HEK293 (cell line): ENCODE results near the gene VKORC1L1.

Source experiments
- CTCF ChIA-PET: fragments of 350-600 bp; formaldehyde crosslinking; extraction: SDS; loops from one replicate; lab custom pipeline; 2021; ENCODE audit warnings: antibody characterized with exemption; lab: Yijun Ruan, JAX
- POLR2A ChIA-PET: fragments of 300-600 bp; formaldehyde crosslinking; extraction: SDS; loops from one replicate; lab custom pipeline; 2020; ENCODE audit warnings: antibody characterized with exemption, inconsistent platforms; lab: Yijun Ruan, JAX
- H3K27ac ChIP-seq: fragments of 200-500 bp; sonication (Bioruptor generic); 2 replicates; pipeline ENCODE4 v1.5.1; 2014; ENCODE audit warnings: low read depth, low read length, control low read depth, inconsistent platforms; ENCODE audit errors: extremely low read depth
- H3K36me3 ChIP-seq, 2 experiments: fragments of 200-500 bp in 1 of 2; sonication (Bioruptor generic) in 1 of 2; 1 replicate in 1 of 2; 2 replicates in 1 of 2; pipeline ENCODE4 v1.5.1; 2014 to 2017; ENCODE audit warnings: inconsistent platforms in 2 of 2, low read length in 2 of 2; ENCODE audit not compliant: control insufficient read depth in 2 of 2, insufficient read depth in 1 of 2
- H3K4me1 ChIP-seq: fragments of 200-500 bp; sonication (Bioruptor generic); 2 replicates; pipeline ENCODE4 v1.5.1; 2014; ENCODE audit warnings: mild to moderate bottlenecking, low read length, inconsistent platforms; ENCODE audit not compliant: control insufficient read depth, insufficient read depth
- H3K4me3 ChIP-seq: 2 replicates; pipeline ENCODE4 v1.5.1; 2011; ENCODE audit warnings: low read depth, mild to moderate bottlenecking, control low read depth, low read length, moderate library complexity
- H3K9me3 ChIP-seq: fragments of 200-500 bp; sonication (Bioruptor generic); 2 replicates; pipeline ENCODE4 v1.5.1; 2014; ENCODE audit warnings: low read depth, low read length, inconsistent platforms; ENCODE audit not compliant: control insufficient read depth, insufficient read depth
- ZBTB21 ChIP-seq: fragments of 450-650 bp; formaldehyde crosslinking; IDR thresholded peaks from 2 replicates; pipeline ENCODE4 v1.5.1; 2017; ENCODE audit warnings: missing biosample characterization, missing genetic modification characterization
- ZFP3 ChIP-seq: fragments of 450-650 bp; formaldehyde crosslinking; IDR thresholded peaks from 2 replicates; pipeline ENCODE4 v1.5.1; 2016; ENCODE audit warnings: low read depth, missing biosample characterization, missing genetic modification characterization
- ZNF16 ChIP-seq: fragments of 450-650 bp; formaldehyde crosslinking; IDR thresholded peaks from 2 replicates; pipeline ENCODE4 v1.5.1; 2016; ENCODE audit warnings: low read depth, missing biosample characterization, missing genetic modification characterization
- ZNF274 ChIP-seq, 2 experiments: fragments of 200-500 bp in 1 of 2; fragments of 450-650 bp in 1 of 2; sonication (Bioruptor generic) in 1 of 2; formaldehyde crosslinking in 1 of 2; IDR thresholded peaks; 2 replicates each; pipeline versions ENCODE4 v1.5.1 to v1.6.1; 2014 to 2016; ENCODE audit warnings: borderline replicate concordance in 1 of 2, inconsistent platforms in 1 of 2, low read length in 1 of 2, missing biosample characterization in 1 of 2, missing genetic modification characterization in 1 of 2
- ZNF560 ChIP-seq: fragments of 450-650 bp; formaldehyde crosslinking; IDR thresholded peaks from 2 replicates; pipeline ENCODE4 v1.5.1; 2017; ENCODE audit warnings: missing biosample characterization, missing genetic modification characterization, borderline replicate concordance
- TF ChIP-seq, protein P1 (sequence below): fragments of 450-650 bp; formaldehyde crosslinking; IDR thresholded peaks from 2 replicates; pipeline ENCODE4 v1.5.1; 2016; ENCODE audit warnings: missing biosample characterization, missing genetic modification characterization, borderline replicate concordance
- TF ChIP-seq, protein P2 (sequence below): fragments of 450-650 bp; formaldehyde crosslinking; IDR thresholded peaks from 2 replicates; pipeline ENCODE4 v1.5.1; 2016; ENCODE audit warnings: missing biosample characterization, missing genetic modification characterization
- TF ChIP-seq, protein P3 (sequence below): fragments of 450-650 bp; formaldehyde crosslinking; IDR thresholded peaks from 2 replicates; pipeline ENCODE4 v1.5.1; 2016; ENCODE audit warnings: missing biosample characterization, missing genetic modification characterization
- TF ChIP-seq, protein P4 (sequence below): sonication (generic); formaldehyde crosslinking; IDR thresholded peaks from 2 replicates; pipeline ENCODE4 v1.8.1; 2022; ENCODE audit warnings: mild to moderate bottlenecking, moderate library complexity, missing genetic modification reagents
- TF ChIP-seq, protein P5 (sequence below): fragments of 450-650 bp; formaldehyde crosslinking; IDR thresholded peaks from 2 replicates; pipeline ENCODE4 v1.5.1; 2016; ENCODE audit warnings: missing biosample characterization, missing genetic modification characterization
- TF ChIP-seq, protein P6 (sequence below): fragments of 450-650 bp; formaldehyde crosslinking; IDR thresholded peaks from 2 replicates; pipeline ENCODE4 v1.5.1; 2016; ENCODE audit warnings: missing biosample characterization, missing genetic modification characterization
- TF ChIP-seq, protein P7 (sequence below): fragments of 450-650 bp; formaldehyde crosslinking; IDR thresholded peaks from 2 replicates; pipeline ENCODE4 v1.5.1; 2016; ENCODE audit warnings: missing biosample characterization, missing genetic modification characterization
- TF ChIP-seq, protein P8 (sequence below): fragments of 450-650 bp; formaldehyde crosslinking; IDR thresholded peaks from 2 replicates; pipeline ENCODE4 v1.5.1; 2016; ENCODE audit warnings: missing biosample characterization, missing genetic modification characterization

Gene VKORC1L1

DNA sequence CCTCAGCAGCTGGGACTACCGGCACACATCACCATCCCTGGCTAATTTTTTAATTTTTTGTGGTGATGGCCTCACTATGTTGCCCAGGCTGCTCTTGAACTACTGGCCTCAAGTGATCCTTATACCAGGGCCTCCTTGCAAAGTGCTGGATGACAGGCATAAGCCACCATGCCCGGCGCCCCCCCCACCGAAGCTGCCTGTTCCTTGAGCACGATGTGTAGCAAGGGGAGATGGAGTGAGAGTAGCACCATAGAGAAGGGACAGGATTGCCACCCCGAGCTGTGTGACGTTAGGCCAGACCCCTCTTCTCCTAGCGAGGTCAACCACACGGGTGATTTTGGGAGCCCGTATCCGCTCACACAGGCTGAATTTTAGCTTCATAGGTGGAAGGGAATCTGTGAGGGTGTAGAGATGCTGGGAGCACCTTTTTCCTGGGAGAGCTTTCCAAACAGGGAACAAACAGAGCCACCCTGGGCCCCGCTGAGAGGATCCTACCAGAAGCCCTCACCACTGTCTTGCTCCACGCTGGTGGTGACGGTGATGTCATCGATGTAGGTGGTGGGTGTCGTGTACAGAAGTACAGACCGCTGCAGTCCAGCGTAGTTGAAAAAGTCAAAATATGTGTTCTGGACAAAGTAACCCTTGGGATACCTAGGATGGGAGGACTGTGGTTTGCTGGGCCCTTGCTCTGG lies 106.2 kb downstream of the VKORC1L1 start (continued):
- TF ChIP-seq, protein P1, sequence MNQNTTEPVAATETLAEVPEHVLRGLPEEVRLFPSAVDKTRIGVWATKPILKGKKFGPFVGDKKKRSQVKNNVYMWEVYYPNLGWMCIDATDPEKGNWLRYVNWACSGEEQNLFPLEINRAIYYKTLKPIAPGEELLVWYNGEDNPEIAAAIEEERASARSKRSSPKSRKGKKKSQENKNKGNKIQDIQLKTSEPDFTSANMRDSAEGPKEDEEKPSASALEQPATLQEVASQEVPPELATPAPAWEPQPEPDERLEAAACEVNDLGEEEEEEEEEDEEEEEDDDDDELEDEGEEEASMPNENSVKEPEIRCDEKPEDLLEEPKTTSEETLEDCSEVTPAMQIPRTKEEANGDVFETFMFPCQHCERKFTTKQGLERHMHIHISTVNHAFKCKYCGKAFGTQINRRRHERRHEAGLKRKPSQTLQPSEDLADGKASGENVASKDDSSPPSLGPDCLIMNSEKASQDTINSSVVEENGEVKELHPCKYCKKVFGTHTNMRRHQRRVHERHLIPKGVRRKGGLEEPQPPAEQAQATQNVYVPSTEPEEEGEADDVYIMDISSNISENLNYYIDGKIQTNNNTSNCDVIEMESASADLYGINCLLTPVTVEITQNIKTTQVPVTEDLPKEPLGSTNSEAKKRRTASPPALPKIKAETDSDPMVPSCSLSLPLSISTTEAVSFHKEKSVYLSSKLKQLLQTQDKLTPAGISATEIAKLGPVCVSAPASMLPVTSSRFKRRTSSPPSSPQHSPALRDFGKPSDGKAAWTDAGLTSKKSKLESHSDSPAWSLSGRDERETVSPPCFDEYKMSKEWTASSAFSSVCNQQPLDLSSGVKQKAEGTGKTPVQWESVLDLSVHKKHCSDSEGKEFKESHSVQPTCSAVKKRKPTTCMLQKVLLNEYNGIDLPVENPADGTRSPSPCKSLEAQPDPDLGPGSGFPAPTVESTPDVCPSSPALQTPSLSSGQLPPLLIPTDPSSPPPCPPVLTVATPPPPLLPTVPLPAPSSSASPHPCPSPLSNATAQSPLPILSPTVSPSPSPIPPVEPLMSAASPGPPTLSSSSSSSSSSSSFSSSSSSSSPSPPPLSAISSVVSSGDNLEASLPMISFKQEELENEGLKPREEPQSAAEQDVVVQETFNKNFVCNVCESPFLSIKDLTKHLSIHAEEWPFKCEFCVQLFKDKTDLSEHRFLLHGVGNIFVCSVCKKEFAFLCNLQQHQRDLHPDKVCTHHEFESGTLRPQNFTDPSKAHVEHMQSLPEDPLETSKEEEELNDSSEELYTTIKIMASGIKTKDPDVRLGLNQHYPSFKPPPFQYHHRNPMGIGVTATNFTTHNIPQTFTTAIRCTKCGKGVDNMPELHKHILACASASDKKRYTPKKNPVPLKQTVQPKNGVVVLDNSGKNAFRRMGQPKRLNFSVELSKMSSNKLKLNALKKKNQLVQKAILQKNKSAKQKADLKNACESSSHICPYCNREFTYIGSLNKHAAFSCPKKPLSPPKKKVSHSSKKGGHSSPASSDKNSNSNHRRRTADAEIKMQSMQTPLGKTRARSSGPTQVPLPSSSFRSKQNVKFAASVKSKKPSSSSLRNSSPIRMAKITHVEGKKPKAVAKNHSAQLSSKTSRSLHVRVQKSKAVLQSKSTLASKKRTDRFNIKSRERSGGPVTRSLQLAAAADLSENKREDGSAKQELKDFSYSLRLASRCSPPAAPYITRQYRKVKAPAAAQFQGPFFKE, result no peak
- TF ChIP-seq, protein P2, sequence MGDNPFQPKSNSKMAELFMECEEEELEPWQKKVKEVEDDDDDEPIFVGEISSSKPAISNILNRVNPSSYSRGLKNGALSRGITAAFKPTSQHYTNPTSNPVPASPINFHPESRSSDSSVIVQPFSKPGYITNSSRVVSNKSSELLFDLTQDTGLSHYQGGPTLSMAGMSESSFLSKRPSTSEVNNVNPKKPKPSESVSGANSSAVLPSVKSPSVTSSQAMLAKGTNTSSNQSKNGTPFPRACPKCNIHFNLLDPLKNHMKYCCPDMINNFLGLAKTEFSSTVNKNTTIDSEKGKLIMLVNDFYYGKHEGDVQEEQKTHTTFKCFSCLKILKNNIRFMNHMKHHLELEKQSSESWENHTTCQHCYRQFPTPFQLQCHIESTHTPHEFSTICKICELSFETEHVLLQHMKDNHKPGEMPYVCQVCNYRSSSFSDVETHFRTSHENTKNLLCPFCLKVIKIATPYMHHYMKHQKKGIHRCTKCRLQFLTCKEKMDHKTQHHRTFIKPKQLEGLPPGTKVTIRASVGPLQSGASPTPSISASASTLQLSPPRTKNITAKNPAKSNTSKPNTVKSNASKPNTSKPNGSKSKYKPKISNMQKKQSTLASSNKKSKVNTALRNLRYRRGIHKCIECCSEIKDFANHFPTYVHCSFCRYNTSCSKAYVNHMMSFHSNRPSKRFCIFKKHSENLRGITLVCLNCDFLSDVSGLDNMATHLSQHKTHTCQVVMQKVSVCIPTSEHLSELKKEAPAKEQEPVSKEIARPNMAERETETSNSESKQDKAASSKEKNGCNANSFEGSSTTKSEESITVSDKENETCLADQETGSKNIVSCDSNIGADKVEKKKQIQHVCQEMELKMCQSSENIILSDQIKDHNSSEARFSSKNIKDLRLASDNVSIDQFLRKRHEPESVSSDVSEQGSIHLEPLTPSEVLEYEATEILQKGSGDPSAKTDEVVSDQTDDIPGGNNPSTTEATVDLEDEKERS (tag by site-specific recombination), result no peak
- TF ChIP-seq ZNF274 (IDR thresholded peaks at IDR 0.05; ENCODE audit: low read length) (no peak), ZNF274 (tag by site-specific recombination; IDR thresholded peaks at IDR 0.05; ENCODE audit: borderline replicate concordance) (no peak), ZNF560 (tag by site-specific recombination) (no peak), ZBTB21 (no peak)
- TF ChIP-seq, protein P3, sequence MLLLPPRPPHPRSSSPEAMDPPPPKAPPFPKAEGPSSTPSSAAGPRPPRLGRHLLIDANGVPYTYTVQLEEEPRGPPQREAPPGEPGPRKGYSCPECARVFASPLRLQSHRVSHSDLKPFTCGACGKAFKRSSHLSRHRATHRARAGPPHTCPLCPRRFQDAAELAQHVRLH (tag by site-specific recombination), result no peak
- TF ChIP-seq, protein P4, sequence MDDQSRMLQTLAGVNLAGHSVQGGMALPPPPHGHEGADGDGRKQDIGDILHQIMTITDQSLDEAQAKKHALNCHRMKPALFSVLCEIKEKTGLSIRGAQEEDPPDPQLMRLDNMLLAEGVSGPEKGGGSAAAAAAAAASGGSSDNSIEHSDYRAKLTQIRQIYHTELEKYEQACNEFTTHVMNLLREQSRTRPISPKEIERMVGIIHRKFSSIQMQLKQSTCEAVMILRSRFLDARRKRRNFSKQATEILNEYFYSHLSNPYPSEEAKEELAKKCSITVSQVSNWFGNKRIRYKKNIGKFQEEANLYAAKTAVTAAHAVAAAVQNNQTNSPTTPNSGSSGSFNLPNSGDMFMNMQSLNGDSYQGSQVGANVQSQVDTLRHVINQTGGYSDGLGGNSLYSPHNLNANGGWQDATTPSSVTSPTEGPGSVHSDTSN, result no peak
- TF ChIP-seq, protein P5, sequence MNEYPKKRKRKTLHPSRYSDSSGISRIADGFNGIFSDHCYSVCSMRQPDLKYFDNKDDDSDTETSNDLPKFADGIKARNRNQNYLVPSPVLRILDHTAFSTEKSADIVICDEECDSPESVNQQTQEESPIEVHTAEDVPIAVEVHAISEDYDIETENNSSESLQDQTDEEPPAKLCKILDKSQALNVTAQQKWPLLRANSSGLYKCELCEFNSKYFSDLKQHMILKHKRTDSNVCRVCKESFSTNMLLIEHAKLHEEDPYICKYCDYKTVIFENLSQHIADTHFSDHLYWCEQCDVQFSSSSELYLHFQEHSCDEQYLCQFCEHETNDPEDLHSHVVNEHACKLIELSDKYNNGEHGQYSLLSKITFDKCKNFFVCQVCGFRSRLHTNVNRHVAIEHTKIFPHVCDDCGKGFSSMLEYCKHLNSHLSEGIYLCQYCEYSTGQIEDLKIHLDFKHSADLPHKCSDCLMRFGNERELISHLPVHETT (tag by site-specific recombination), result no peak

DNA sequence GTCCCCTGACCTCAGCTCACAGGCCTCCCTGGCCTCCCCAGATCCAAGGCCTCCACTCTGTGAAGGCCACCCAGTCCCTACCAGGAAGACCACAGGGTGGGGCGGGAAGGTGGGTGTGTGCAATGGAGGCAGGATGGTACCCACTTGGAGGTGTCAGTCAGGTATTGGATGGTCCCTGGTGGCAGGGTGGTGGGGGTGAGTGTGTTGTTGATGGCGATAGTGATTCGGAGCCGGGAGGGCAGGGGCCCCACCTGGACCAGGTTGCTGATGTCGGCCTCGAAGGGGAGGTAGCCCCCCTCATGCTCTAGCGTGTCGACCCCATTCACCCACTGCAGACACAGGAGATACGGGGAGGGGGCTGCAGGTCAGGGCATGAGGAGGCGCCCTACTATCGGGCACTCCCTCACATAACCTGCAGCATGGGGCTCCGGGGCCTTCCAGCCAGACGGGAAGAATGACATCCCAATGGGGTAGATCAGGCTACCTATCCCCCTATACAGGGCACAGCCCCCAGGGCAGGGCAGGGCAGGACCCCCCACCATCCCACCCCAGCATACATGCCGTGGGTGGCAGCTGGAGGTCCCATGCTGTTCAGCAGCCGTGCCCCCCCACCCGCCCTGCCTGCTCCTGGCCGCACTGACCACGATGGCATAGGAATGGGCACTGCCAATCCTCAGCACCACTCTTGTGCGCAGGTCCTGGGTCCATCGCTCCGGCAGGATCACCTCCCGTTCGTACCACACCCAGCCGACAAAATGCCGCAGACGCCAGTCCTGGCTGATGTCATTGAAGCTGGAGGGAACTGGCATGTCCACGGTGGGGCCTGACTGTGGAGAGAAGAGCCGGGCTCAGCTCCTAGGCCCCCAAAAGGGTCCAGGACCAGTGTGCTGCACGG lies 107.0 kb downstream of the VKORC1L1 start:
- POLR2A ChIA-PET, result no interaction called here
- CTCF ChIA-PET, result no interaction called here
- H3K4me1 ChIP-seq, result no peaks in the 10 kb centered on the region
- no peak overlapping the region for H3K27ac ChIP-seq
- H3K9me3 ChIP-seq, result no peaks in the 10 kb centered on the region
- no peak overlapping the region for H3K4me3 ChIP-seq
- peaks cover 16 to 40% of the 10 kb centered on the region in 2 experiments; a peak in 2 of 3 replicates for H3K36me3 ChIP-seq
- TF ChIP-seq ZFP3 (no peak), ZNF16 (no peak)
- TF ChIP-seq, protein P6, sequence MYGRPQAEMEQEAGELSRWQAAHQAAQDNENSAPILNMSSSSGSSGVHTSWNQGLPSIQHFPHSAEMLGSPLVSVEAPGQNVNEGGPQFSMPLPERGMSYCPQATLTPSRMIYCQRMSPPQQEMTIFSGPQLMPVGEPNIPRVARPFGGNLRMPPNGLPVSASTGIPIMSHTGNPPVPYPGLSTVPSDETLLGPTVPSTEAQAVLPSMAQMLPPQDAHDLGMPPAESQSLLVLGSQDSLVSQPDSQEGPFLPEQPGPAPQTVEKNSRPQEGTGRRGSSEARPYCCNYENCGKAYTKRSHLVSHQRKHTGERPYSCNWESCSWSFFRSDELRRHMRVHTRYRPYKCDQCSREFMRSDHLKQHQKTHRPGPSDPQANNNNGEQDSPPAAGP, result no peak
- TF ChIP-seq, protein P7, sequence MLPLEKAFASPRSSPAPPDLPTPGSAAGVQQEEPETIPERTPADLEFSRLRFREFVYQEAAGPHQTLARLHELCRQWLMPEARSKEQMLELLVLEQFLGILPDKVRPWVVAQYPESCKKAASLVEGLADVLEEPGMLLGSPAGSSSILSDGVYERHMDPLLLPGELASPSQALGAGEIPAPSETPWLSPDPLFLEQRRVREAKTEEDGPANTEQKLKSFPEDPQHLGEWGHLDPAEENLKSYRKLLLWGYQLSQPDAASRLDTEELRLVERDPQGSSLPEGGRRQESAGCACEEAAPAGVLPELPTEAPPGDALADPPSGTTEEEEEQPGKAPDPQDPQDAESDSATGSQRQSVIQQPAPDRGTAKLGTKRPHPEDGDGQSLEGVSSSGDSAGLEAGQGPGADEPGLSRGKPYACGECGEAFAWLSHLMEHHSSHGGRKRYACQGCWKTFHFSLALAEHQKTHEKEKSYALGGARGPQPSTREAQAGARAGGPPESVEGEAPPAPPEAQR (tag by site-specific recombination), result no peak
- TF ChIP-seq, protein P8, sequence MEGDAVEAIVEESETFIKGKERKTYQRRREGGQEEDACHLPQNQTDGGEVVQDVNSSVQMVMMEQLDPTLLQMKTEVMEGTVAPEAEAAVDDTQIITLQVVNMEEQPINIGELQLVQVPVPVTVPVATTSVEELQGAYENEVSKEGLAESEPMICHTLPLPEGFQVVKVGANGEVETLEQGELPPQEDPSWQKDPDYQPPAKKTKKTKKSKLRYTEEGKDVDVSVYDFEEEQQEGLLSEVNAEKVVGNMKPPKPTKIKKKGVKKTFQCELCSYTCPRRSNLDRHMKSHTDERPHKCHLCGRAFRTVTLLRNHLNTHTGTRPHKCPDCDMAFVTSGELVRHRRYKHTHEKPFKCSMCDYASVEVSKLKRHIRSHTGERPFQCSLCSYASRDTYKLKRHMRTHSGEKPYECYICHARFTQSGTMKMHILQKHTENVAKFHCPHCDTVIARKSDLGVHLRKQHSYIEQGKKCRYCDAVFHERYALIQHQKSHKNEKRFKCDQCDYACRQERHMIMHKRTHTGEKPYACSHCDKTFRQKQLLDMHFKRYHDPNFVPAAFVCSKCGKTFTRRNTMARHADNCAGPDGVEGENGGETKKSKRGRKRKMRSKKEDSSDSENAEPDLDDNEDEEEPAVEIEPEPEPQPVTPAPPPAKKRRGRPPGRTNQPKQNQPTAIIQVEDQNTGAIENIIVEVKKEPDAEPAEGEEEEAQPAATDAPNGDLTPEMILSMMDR (tag by site-specific recombination), result no peak
